DMS 273 (cell line): Measurements from ENCODE around the gene DSCAM.

Experiments
- DNase-seq: peaks from one replicate; lab custom pipeline; 2025; ENCODE audit not compliant: unreplicated experiment; lab: John Stamatoyannopoulos, UW

Gene DSCAM

GRCh38 chr21:39966786-39967185 is 880.2 kb downstream of the DSCAM start:
- DNase-seq, result no peak

GRCh38 chr21:39965026-39965425 is 881.9 kb downstream of the DSCAM start:
- DNase-seq, result no peak

GRCh38 chr21:39961251-39961650 is 885.7 kb downstream of the DSCAM start:
- DNase-seq, result no peak
